ENCODE data around the gene GOLGA1.
"Not testable (repeated sequence)": the region's sequence is repeated elsewhere in the genome, so short reads cannot be mapped to it uniquely, and the experiment has no call there.

GOLGA1 gene

GRCh38 chr9:124969401-124969800, 28.5 kb upstream of the GOLGA1 start:
- no peak for TF ChIP-seq CTCF (IDR thresholded peaks at IDR 0.05; ENCODE audit: insufficient read depth, missing control alignments)
- FAIRE-seq (no peak), DNase-seq (ENCODE audit: insufficient read length, low spot score) (no peak)

- peak; percentile 35 for FAIRE-seq
- no peak for TF ChIP-seq CTCF (IDR thresholded peaks at IDR 0.05; ENCODE audit: insufficient read depth, missing control alignments)
These were observed 27.4 kb upstream of the GOLGA1 start for GRCh38 chr9:124968238-124968637.

GRCh38 chr9:124965775-124966568, 25.1 kb upstream of the GOLGA1 start:
- not testable (repeated sequence) for FAIRE-seq; DNase-seq (ENCODE audit: insufficient read length, low spot score)

More at GRCh38 chr9:124968238-124968637, 27.4 kb upstream of the GOLGA1 start:
- DNase-seq (ENCODE audit: insufficient read length, low spot score): no peak

GRCh38 chr9:124964604-124965003, 23.7 kb upstream of the GOLGA1 start:
- FAIRE-seq (no peak), DNase-seq (ENCODE audit: insufficient read length, low spot score) (no peak)
- TF ChIP-seq CTCF (IDR thresholded peaks at IDR 0.05; ENCODE audit: insufficient read depth, missing control alignments): no peak

GRCh38 chr9:124964056-124964455, 23.2 kb upstream of the GOLGA1 start:
- no peak for FAIRE-seq
- no peak for DNase-seq (ENCODE audit: insufficient read length, low spot score)
- TF ChIP-seq CTCF (IDR thresholded peaks at IDR 0.05; ENCODE audit: insufficient read depth, missing control alignments): no peak

GRCh38 chr9:124960409-124960752, 19.5 kb upstream of the GOLGA1 start:
- no peak for DNase-seq (ENCODE audit: insufficient read length, low spot score)
- FAIRE-seq: no peak
- no peak for TF ChIP-seq CTCF (IDR thresholded peaks at IDR 0.05; ENCODE audit: insufficient read depth, missing control alignments)

- not testable (repeated sequence) for FAIRE-seq; DNase-seq (ENCODE audit: insufficient read length, low spot score)
These were observed 19.0 kb upstream of the GOLGA1 start for GRCh38 chr9:124959671-124960408.

GRCh38 chr9:124954255-124954654, 13.4 kb upstream of the GOLGA1 start:
- TF ChIP-seq CTCF (IDR thresholded peaks at IDR 0.05; ENCODE audit: insufficient read depth, missing control alignments): no peak
- FAIRE-seq (no peak), DNase-seq (ENCODE audit: insufficient read length, low spot score) (no peak)
